ENCODE results near the gene SLC10A6. TPM values are rescaled to one million over a fixed set of nuclear protein-coding genes. Genes with fewer than 3 reads are reported as not detected.

SLC10A6 gene
- total RNA-seq, 1 experiment from 2014 or later, result not detected

DNA sequence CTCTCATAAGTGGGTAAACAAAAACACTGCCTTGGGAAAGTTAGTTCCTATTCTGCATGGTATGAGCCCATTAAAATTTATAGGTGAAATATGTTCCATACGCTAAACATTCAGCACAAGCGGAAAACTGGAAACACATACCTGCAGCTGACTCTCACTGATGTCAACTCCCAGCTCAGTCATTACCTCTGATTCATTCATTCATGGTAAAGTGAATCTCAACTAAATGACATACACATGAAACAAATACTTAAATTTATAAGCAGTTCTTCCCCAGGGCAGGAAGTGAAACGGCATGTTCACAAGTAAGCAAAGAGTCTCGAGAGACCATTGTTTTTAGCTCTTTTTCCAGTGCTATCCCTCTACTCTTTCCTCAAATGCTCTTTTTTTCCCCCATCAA lies 1.6 kb downstream of the SLC10A6 start:
- DNase-seq, result no peak
- H3K9me3 Mint-ChIP-seq (ENCODE audit: unreplicated experiment), result no peaks in the 10 kb centered on the region
- Histone ChIP-seq H3K27me3 (replicated peaks; ENCODE audit: control insufficient read depth, insufficient read depth, low read length) (no peaks in the 10 kb centered on the region), H3K36me3 (ENCODE audit: control insufficient read depth, insufficient read depth, low read length) (no peaks in the 10 kb centered on the region), H3K4me3 (ENCODE audit: low read depth, low read length) (no peak overlapping the region), H3K4me1 (no peaks in the 10 kb centered on the region), H3K9me3 (no peaks in the 10 kb centered on the region; the same call in 1 of the 2 replicates)
- no peaks in the 10 kb centered on the region for H3K4me1 Mint-ChIP-seq (ENCODE audit: low read depth, unreplicated experiment)
- no peaks in the 10 kb centered on the region for H3K27me3 Mint-ChIP-seq (ENCODE audit: insufficient read depth, unreplicated experiment)
- no peak for TF ChIP-seq CTCF (IDR thresholded peaks at IDR 0.05; ENCODE audit: insufficient read depth in 1 of 2, low read depth in 1 of 2, low read length in 1 of 2, severe bottlenecking in 1 of 2, unreplicated experiment in 1 of 2)
- no TSS peak for BruUV-seq (replicated peaks)
- H3K36me3 Mint-ChIP-seq (ENCODE audit: insufficient read depth, unreplicated experiment), result no peaks in the 10 kb centered on the region
- no peak overlapping the region for H3K4me3 Mint-ChIP-seq (ENCODE audit: unreplicated experiment)
- H3K27ac Mint-ChIP-seq (ENCODE audit: unreplicated experiment), result no peak overlapping the region
- CTCF ChIA-PET, result no interaction called here
- intact Hi-C loops (cut with micrococcal nuclease; ENCODE audit: unreplicated experiment), result no loop called here
- POLR2A ChIA-PET, result no interaction called here

DNA sequence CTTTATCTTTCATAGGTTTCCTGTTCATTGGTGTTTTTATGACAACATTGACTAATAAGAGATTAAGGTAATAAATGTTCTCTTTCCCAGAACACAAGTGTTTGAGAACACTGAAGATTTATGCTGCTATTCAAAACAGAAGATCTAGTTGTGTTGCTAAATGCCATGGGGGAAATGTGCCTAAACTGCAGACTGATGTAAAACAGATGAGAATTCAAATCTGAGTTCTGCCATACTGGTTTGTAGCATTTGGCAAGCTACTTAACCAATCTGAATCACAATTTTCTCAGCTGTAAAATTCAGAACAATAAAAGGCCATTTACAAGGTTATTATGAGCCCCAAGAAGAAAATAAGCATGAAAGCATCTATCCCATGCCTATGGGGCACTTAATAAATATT lies 2.3 kb downstream of the SLC10A6 start:
- no peaks in the 10 kb centered on the region for H3K27me3 ChIP-seq (replicated peaks; ENCODE audit: control insufficient read depth, insufficient read depth, low read length)
- H3K9me3 ChIP-seq, result no peaks in the 10 kb centered on the region; the same call in 1 of the 2 replicates
- Mint-ChIP-seq H3K9me3 (ENCODE audit: unreplicated experiment) (no peaks in the 10 kb centered on the region), H3K27ac (ENCODE audit: unreplicated experiment) (no peak overlapping the region), H3K4me3 (ENCODE audit: unreplicated experiment) (no peak overlapping the region), H3K36me3 (ENCODE audit: insufficient read depth, unreplicated experiment) (no peaks in the 10 kb centered on the region), H3K4me1 (ENCODE audit: low read depth, unreplicated experiment) (no peaks in the 10 kb centered on the region), H3K27me3 (ENCODE audit: insufficient read depth, unreplicated experiment) (no peaks in the 10 kb centered on the region)
- ChIA-PET POLR2A (no interaction called here), CTCF (no interaction called here)
- no peaks in the 10 kb centered on the region for H3K4me1 ChIP-seq
- H3K36me3 ChIP-seq (ENCODE audit: control insufficient read depth, insufficient read depth, low read length), result no peaks in the 10 kb centered on the region
- H3K4me3 ChIP-seq (ENCODE audit: low read depth, low read length), result no peak overlapping the region
- no peak for DNase-seq
- TF ChIP-seq CTCF (IDR thresholded peaks at IDR 0.05; ENCODE audit: insufficient read depth in 1 of 2, low read depth in 1 of 2, low read length in 1 of 2, severe bottlenecking in 1 of 2, unreplicated experiment in 1 of 2), result no peak
- intact Hi-C loops (cut with micrococcal nuclease; ENCODE audit: unreplicated experiment), result no loop called here
- no TSS peak for BruUV-seq (replicated peaks)

GRCh38 chr4:86845593-86845992 lies 3.6 kb downstream of the SLC10A6 start:
- BruUV-seq (replicated peaks), result no TSS peak
- no peak overlapping the region for H3K4me3 Mint-ChIP-seq (ENCODE audit: unreplicated experiment)
- no peak for TF ChIP-seq CTCF (IDR thresholded peaks at IDR 0.05; ENCODE audit: insufficient read depth in 1 of 2, low read depth in 1 of 2, low read length in 1 of 2, severe bottlenecking in 1 of 2, unreplicated experiment in 1 of 2)
- H3K4me1 Mint-ChIP-seq (ENCODE audit: low read depth, unreplicated experiment), result no peaks in the 10 kb centered on the region
- H3K27ac Mint-ChIP-seq (ENCODE audit: unreplicated experiment), result no peak overlapping the region
- ChIA-PET POLR2A (no interaction called here), CTCF (no interaction called here)
- H3K9me3 ChIP-seq, result no peaks in the 10 kb centered on the region; the same call in 1 of the 2 replicates
- no peak overlapping the region for H3K4me3 ChIP-seq (ENCODE audit: low read depth, low read length)
- intact Hi-C loops (cut with micrococcal nuclease; ENCODE audit: unreplicated experiment), result no loop called here
- no peaks in the 10 kb centered on the region for H3K9me3 Mint-ChIP-seq (ENCODE audit: unreplicated experiment)
- DNase-seq, result no peak
- H3K27me3 Mint-ChIP-seq (ENCODE audit: insufficient read depth, unreplicated experiment), result no peaks in the 10 kb centered on the region
- no peaks in the 10 kb centered on the region for H3K27me3 ChIP-seq (replicated peaks; ENCODE audit: control insufficient read depth, insufficient read depth, low read length)
- H3K4me1 ChIP-seq, result no peaks in the 10 kb centered on the region
- no peaks in the 10 kb centered on the region for H3K36me3 Mint-ChIP-seq (ENCODE audit: insufficient read depth, unreplicated experiment)
- H3K36me3 ChIP-seq (ENCODE audit: control insufficient read depth, insufficient read depth, low read length), result no peaks in the 10 kb centered on the region

Data from Caco-2 (cell line).